ENCODE data around the gene LPCAT1. TPM values are rescaled to one million over a fixed set of nuclear protein-coding genes. Genes with fewer than 3 reads are reported as not detected.

Gene LPCAT1
- total RNA-seq, 1 donor from 2014 or later, result 108 TPM

DNA sequence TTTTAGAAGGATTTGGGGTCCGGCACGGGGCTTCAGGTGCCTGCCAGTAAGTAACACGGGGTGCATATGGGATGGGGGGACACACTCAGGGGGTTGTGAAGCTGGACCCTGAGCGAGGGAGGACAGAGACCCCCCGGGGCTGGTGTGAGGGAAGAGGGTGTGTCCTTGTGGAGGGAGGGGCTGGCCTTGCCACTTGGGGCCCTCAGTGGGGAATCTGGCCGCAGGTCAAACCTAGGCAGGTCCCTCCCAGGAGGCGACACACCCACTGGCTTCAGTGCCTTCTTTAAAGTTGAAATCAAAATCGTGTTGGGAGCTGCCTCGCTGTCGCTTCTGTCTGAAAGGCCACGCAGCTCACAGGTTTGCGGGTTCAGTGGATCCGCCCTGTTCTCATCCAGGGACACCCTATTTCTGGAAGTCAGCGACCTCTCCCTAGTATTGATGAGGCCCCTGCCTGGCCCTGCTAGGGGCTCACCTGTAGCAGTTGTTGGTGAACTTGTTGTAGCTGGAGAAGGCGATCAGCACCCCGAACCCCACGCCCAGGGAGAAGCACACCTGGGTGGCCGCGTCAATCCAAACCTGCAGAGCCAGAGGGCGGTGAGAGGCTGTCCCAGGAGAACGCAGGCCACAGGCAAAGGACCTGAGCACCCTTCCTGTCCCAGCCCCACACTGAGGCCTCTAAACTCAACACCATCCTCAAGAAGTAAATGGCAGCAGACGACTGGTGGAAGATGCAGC lies 108.0 kb downstream of the LPCAT1 start:
- Mint-ChIP-seq H3K27ac (no peak overlapping the region), H3K27me3 (ENCODE audit: insufficient read depth, low read depth) (peaks cover 16% of the 10 kb centered on the region), H3K36me3 (no peaks in the 10 kb centered on the region), H3K9me3 (peaks cover 5% of the 10 kb centered on the region), H3K4me3 (no peak overlapping the region), H3K4me1 (no peaks in the 10 kb centered on the region)
- H3K27ac ChIP-seq, result no peak overlapping the region
- H3K36me3 ChIP-seq, result no peaks in the 10 kb centered on the region
- H3K4me2 ChIP-seq, result no peak overlapping the region
- TF ChIP-seq EZH2phosphoT487 (IDR thresholded peaks at IDR 0.05) (no peak), EZH2 (IDR thresholded peaks at IDR 0.05) (no peak)
- TF ChIP-seq, protein P1, sequence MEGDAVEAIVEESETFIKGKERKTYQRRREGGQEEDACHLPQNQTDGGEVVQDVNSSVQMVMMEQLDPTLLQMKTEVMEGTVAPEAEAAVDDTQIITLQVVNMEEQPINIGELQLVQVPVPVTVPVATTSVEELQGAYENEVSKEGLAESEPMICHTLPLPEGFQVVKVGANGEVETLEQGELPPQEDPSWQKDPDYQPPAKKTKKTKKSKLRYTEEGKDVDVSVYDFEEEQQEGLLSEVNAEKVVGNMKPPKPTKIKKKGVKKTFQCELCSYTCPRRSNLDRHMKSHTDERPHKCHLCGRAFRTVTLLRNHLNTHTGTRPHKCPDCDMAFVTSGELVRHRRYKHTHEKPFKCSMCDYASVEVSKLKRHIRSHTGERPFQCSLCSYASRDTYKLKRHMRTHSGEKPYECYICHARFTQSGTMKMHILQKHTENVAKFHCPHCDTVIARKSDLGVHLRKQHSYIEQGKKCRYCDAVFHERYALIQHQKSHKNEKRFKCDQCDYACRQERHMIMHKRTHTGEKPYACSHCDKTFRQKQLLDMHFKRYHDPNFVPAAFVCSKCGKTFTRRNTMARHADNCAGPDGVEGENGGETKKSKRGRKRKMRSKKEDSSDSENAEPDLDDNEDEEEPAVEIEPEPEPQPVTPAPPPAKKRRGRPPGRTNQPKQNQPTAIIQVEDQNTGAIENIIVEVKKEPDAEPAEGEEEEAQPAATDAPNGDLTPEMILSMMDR (IDR thresholded peaks at IDR 0.05), result no peak
- H3K4me3 ChIP-seq, result no peak overlapping the region
- no peak overlapping the region for H2AFZ ChIP-seq (replicated peaks)
- H3K79me2 ChIP-seq (ENCODE audit: low read depth), result no peaks in the 10 kb centered on the region
- H3K4me1 ChIP-seq, result no peaks in the 10 kb centered on the region
- H3K9me3 ChIP-seq (ENCODE audit: low read depth), result no peaks in the 10 kb centered on the region
- no peak overlapping the region for H3K9ac ChIP-seq
- H3F3A ChIP-seq (ENCODE audit: low read depth), result no peaks in the 10 kb centered on the region
- no peaks in the 10 kb centered on the region for H3K27me3 ChIP-seq
- DNase-seq (ENCODE audit: low spot score), result no peak
- H4K20me1 ChIP-seq (ENCODE audit: low read depth), result no peaks in the 10 kb centered on the region

DNA sequence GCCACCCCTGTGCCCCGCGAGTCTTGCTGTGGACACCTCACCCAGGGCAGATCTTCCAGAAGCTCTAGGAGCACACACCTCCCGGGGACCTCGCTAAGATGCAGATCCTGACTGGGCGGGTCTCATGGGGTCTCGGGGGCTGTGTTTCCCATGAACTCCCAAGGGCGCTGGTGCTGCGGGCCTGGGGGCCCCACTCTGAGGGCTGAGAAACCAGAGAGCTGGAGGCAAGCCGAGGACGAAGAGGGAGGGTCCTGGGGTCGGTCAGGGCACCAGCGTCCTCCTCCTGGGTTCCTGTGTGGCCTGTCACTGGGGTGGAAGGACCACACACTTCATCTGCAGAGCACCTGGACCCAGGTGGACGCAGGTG lies 108.7 kb downstream of the LPCAT1 start:
- H3K9me3 ChIP-seq (ENCODE audit: low read depth), result no peaks in the 10 kb centered on the region
- TF ChIP-seq, protein P1 (IDR thresholded peaks at IDR 0.05), result no peak
- TF ChIP-seq EZH2 (IDR thresholded peaks at IDR 0.05) (no peak), EZH2phosphoT487 (IDR thresholded peaks at IDR 0.05) (no peak)
- Mint-ChIP-seq H3K4me3 (no peak overlapping the region), H3K27ac (no peak overlapping the region), H3K4me1 (no peaks in the 10 kb centered on the region), H3K27me3 (ENCODE audit: insufficient read depth, low read depth) (peaks cover 15% of the 10 kb centered on the region), H3K9me3 (peaks cover 4% of the 10 kb centered on the region), H3K36me3 (no peaks in the 10 kb centered on the region)
- DNase-seq (ENCODE audit: low spot score), result no peak
- H3K4me2 ChIP-seq, result no peak overlapping the region
- H3K27ac ChIP-seq, result no peak overlapping the region
- no peaks in the 10 kb centered on the region for H3F3A ChIP-seq (ENCODE audit: low read depth)
- H3K9ac ChIP-seq, result no peak overlapping the region
- H3K4me1 ChIP-seq, result no peaks in the 10 kb centered on the region
- H4K20me1 ChIP-seq (ENCODE audit: low read depth), result no peaks in the 10 kb centered on the region
- no peaks in the 10 kb centered on the region for H3K79me2 ChIP-seq (ENCODE audit: low read depth)
- H3K27me3 ChIP-seq, result no peaks in the 10 kb centered on the region
- H2AFZ ChIP-seq (replicated peaks), result no peak overlapping the region
- no peak overlapping the region for H3K4me3 ChIP-seq
- no peaks in the 10 kb centered on the region for H3K36me3 ChIP-seq

DNA sequence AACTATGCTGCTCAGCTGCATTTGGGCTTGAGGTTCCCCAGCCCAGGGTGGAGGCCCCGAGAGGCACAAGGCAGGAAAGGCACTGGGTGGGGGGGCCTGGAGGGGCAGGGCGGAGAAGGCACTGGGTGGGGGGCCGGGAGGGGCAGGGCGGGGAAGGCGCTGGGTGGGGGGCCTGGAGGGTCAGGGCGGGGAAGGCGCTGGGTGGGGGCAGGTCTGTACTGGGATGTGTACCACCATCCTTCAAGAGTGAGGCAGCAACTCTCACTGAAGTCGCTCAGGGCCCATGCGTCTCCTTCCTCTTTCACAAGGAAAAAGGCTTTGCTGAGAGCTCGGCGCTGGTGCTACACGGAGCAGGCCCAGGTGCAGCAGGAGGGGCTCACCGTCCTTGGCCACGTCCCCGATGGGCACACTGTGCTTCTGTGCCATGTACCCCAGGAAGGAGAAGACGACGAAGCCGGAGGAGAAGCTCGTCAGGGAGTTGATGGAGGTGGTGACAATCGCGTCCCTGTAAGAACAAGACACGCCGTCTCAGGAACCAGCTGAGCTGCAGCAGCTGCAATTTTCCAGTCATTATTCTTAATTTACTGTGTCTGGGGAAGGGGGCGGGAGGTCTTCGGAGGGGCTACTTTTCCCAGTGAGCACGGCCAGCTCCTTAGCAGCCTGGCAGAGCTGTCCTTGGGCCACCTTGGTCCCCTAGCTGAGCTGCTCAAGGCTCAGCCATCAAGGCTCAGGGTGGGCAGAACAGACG lies 109.3 kb downstream of the LPCAT1 start:
- Mint-ChIP-seq H3K27me3 (ENCODE audit: insufficient read depth, low read depth) (peaks cover 15% of the 10 kb centered on the region), H3K9me3 (peaks cover 4% of the 10 kb centered on the region), H3K4me3 (no peak overlapping the region), H3K4me1 (no peaks in the 10 kb centered on the region), H3K36me3 (no peaks in the 10 kb centered on the region), H3K27ac (no peak overlapping the region)
- no peak overlapping the region for H3K4me3 ChIP-seq
- no peaks in the 10 kb centered on the region for H3K36me3 ChIP-seq
- H3K27ac ChIP-seq, result no peak overlapping the region
- H2AFZ ChIP-seq (replicated peaks), result no peak overlapping the region
- TF ChIP-seq, protein P1 (IDR thresholded peaks at IDR 0.05), result no peak
- TF ChIP-seq EZH2phosphoT487 (IDR thresholded peaks at IDR 0.05), result no peak
- TF ChIP-seq EZH2 (IDR thresholded peaks at IDR 0.05), result no peak
- no peaks in the 10 kb centered on the region for H3K79me2 ChIP-seq (ENCODE audit: low read depth)
- no peaks in the 10 kb centered on the region for H3K27me3 ChIP-seq
- H3K9ac ChIP-seq, result no peak overlapping the region
- no peaks in the 10 kb centered on the region for H4K20me1 ChIP-seq (ENCODE audit: low read depth)
- no peak for DNase-seq (ENCODE audit: low spot score)
- no peaks in the 10 kb centered on the region for H3F3A ChIP-seq (ENCODE audit: low read depth)
- no peak overlapping the region for H3K4me2 ChIP-seq
- H3K4me1 ChIP-seq, result no peaks in the 10 kb centered on the region
- H3K9me3 ChIP-seq (ENCODE audit: low read depth), result no peaks in the 10 kb centered on the region

Data from neural progenitor cell (in vitro differentiated cells).